GM18498 (cell line): ENCODE data around the gene MKKS.

Source experiments
- ATAC-seq: cut with Tn5 transposase; IDR thresholded peaks from one replicate; pipeline ENCODE4 v1.9.1; 2021; ENCODE audit warnings: mild to moderate bottlenecking, moderate library complexity; ENCODE audit not compliant: unreplicated experiment

The MKKS gene

GRCh38 chr20:10433623-10434466 lies at the start of gene MKKS:
MKKS (minus strand) TSS chr20:10434222; CDS start chr20:10413514, 20,708 bp downstream.
- peak; percentile 62 for ATAC-seq

- ATAC-seq, result no peak
Observed at GRCh38 chr20:10483691-10484090, 49.7 kb upstream of the MKKS start.

GRCh38 chr20:10481676-10482075 lies 47.7 kb upstream of the MKKS start:
- ATAC-seq, result no peak

- ATAC-seq, result no peak
Observed at GRCh38 chr20:10478930-10479329, 44.9 kb upstream of the MKKS start.

GRCh38 chr20:10478205-10478604 lies 44.2 kb upstream of the MKKS start:
- peak; percentile 76 for ATAC-seq

- peak; percentile 73 for ATAC-seq
Observed at GRCh38 chr20:10476319-10476724, 42.3 kb upstream of the MKKS start.

- ATAC-seq, result no peak
Observed at GRCh38 chr20:10475225-10475624, 41.2 kb upstream of the MKKS start.

GRCh38 chr20:10474606-10475184 lies 40.7 kb upstream of the MKKS start:
- ATAC-seq, result no peak

- no peak for ATAC-seq
Observed at GRCh38 chr20:10472871-10473270, 38.8 kb upstream of the MKKS start.

GRCh38 chr20:10470276-10470675 lies 36.3 kb upstream of the MKKS start:
- no peak for ATAC-seq

- ATAC-seq, result no peak
Observed at GRCh38 chr20:10469599-10469998, 35.6 kb upstream of the MKKS start.

- ATAC-seq, result no peak
Observed at GRCh38 chr20:10469056-10469455, 35.0 kb upstream of the MKKS start.

- ATAC-seq, result no peak
Observed at GRCh38 chr20:10468340-10468845, 34.4 kb upstream of the MKKS start.

- ATAC-seq, result no peak
Observed at GRCh38 chr20:10467681-10468339, 33.8 kb upstream of the MKKS start.

GRCh38 chr20:10466855-10467254 lies 32.8 kb upstream of the MKKS start:
- no peak for ATAC-seq

- ATAC-seq, result no peak
Observed at GRCh38 chr20:10466325-10466724, 32.3 kb upstream of the MKKS start.

GRCh38 chr20:10465135-10465534 lies 31.1 kb upstream of the MKKS start:
- no peak for ATAC-seq

- ATAC-seq, result no peak
Observed at GRCh38 chr20:10463622-10464021, 29.6 kb upstream of the MKKS start.

- ATAC-seq, result no peak
Observed at GRCh38 chr20:10462516-10462915, 28.5 kb upstream of the MKKS start.

- no peak for ATAC-seq
Observed at GRCh38 chr20:10461495-10461894, 27.5 kb upstream of the MKKS start.

- ATAC-seq, result no peak
Observed at GRCh38 chr20:10454151-10454750, 20.2 kb upstream of the MKKS start.
